EL (cell line): ENCODE results near the gene CD99L2.

Source experiments
- DNase-seq: peaks from one replicate; pipeline ENCODE4 v3.0.0-alpha.2; 2016

CD99L2 gene

DNA sequence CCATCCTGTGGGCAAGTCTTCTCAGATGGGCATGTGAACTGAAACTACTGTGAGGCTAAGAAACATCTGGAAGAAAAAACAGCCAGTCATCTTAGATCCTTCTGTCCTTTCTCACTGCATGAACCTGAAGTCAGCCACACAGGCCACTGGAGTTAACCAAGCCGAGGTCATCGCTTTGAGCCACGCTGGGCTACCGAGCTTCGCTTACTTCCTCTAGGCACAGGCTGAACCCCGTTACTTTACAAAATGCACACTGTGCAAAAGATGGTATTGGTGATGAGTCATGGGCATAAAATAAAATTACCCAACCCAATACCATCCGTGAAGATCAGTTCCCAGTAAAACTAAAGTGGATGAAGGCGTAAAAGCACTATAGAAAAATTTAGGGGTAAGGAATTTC, 119.1 kb downstream of the CD99L2 start:
- no peak for DNase-seq

DNA sequence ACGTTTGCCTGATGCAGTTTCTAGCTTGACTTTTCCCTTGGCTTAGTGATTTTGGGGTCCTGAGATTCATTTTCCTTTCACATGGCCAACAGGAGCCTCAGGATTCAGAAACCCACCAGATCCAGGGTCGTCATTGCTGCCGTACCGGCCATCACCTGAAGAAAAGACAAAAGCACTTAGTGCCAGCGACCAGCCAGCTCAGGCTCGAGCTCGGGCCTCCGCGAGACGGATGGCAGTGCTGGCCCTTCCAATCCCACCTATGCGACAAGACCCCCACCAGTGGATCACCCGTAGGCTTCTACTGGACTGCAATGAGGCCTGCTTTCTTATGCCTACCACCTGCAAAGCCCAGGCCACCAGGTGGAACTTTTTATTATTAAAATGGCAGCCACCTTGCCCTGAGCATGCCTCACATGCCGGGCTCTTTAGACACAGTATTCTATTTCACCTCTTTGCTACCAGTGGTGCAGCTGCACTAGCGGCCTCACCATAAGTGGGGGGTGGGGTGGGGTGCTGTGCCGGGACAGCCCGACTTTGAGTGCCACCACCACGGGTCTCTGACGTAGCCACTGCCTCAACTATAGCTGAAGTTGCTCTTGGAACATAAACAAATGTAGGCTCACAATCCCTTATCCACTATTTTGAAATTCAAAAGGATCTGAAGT, 121.0 kb downstream of the CD99L2 start:
- DNase-seq, result no peak

DNA sequence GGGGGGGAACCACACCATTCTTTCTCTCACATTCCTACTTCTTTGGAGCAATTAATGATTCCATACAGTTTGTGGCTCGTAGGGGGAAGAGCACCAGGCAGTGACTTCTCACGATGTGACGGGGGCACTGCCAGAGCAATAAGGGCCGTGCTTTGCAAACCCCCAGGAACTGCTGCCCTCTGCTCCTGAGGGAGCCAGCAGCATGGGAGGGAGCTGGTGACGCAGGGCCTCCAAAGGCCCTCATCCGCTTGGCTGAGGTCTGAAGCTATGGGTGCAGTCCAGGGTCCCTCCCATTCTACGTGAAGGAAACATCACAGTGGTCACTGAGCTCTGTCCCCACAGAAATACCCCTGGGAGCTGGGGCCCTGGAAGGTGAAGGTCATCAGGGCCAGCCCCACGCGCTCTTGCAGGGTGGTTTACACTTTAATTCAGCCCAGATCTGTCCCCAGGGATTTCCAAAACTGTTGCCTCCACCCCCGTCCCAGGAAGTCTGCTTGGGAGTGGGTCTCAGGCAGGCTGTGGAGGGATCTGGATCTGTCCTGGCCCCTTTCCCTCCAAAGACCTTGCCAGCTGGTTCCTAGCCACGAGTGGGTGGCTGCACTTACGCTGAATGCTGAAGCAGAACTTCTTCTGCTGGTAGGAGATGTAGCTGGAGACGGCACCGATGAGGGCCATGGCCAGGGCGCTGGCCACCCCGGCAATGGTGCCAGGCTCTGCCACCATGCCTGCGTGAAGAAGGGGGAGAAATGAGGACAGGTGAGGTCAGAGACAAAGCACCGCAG, 122.7 kb downstream of the CD99L2 start:
- no peak for DNase-seq

- no peak for DNase-seq
Measured at GRCh38 chrX:150774798-150775568, 123.5 kb downstream of the CD99L2 start.

- DNase-seq, result no peak
Measured at GRCh38 chrX:150773634-150774033, 124.8 kb downstream of the CD99L2 start.

DNA sequence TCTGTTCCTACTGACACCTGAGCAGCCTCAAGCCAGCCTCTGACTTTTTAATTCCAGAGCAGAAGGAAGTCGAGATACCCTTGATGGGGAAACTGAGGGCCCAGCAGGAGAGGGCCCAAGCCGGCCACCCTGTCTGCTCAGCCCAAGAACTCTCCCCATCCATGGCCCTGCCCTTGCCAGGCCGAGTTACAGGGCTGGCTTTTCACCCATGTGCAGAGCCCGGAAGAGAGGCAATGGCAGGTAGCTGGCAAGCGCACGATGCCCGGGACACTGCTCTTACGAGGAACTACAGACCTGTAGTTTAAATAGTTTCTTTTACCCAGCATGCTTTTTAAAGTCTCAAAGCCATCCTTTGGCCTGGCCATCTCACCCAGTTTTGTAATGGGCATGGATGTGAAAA, 125.4 kb downstream of the CD99L2 start:
- no peak for DNase-seq

GRCh38 chrX:150772150-150772970, 126.1 kb downstream of the CD99L2 start:
- DNase-seq, result peak; percentile 62

- DNase-seq, result no peak
Measured at GRCh38 chrX:150771116-150771515, 127.4 kb downstream of the CD99L2 start.

GRCh38 chrX:150770623-150771022, 127.8 kb downstream of the CD99L2 start:
- no peak for DNase-seq

GRCh38 chrX:150769408-150769807, 129.1 kb downstream of the CD99L2 start:
- DNase-seq, result no peak

GRCh38 chrX:150768580-150769190, 129.8 kb downstream of the CD99L2 start:
- DNase-seq, result no peak

DNA sequence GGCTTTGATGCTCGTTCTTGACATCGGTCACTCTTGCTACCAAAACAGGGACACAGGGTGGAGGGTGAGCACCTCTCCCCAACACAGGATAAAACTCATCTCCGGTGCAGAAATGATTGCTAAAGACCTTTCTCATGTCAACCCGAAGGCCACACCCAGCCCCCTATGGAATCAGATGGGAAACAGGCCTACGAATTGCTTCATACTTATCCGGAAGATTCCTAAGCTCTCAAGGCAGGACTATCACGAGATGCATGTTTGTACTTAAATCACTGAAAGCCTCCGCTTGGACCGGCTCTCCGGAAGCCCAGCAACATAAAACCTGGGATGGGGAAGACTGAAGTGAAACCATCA, 130.4 kb downstream of the CD99L2 start:
- no peak for DNase-seq

- DNase-seq, result peak; percentile 81
Measured at GRCh38 chrX:150767475-150768131, 130.9 kb downstream of the CD99L2 start.

- no peak for DNase-seq
Measured at GRCh38 chrX:150767045-150767395, 131.4 kb downstream of the CD99L2 start.

DNA sequence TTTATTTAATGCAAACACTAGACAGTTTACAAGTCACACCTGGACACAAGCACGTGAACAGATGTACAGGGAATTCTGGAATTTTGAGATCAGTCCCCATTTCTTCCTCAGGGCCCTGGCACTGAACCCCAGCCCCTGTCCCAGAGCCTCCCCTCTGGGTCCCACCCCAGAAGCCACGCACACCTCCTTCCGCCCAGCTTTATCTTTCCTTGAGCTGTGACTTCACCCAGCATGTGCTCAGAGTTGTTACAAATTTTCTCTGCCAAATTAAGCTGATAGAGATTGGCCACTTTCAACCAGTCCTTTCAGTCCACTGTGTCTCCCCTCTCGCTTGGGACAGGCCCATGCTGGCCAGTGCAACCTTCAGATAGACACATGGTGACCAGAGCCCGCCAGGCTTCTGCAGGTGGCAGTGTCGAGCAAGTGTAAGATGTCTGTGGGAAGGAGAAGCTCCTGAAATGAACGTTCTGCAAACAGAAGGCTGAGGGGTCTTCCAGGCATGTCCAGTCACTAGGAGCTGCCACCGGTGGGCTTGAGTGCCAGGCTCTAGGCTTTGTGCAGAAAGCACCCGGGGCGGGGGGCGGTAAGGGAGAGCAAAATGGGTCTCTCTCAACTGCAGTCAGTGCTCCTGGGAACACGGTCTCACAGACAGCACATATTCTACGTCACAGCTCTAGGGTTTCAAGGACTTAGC, 132.0 kb downstream of the CD99L2 start:
- DNase-seq, result no peak

DNA sequence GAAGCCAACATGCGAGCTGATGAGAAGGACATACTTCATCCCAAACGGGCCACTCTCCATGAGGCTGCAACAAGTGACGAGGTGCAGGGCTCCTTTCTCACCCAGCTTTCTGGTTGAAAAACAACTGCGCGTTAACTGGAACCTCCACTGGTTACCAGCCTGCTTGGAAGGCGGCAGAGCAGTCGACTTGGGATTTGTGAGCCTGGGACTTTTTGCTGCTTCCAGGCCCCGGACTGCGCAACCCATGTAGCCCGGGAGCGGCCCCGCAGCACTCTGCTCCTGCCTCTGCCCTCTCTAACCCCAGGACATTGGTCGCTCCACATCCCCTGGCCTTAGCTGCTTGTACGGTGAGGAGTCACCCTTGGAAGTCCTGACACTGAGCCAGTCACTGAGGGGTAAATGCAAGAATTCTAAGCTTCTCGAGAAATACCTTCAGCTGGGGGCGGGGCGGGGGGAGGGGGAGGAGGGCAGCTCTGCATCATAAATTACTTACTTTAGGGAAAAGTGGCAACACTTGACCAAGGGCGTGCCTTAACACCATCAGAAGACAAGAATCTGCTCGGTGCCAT, 132.6 kb downstream of the CD99L2 start:
- DNase-seq, result no peak

- no peak for DNase-seq
Measured at GRCh38 chrX:150765237-150765636, 133.2 kb downstream of the CD99L2 start.

- DNase-seq, result no peak
Measured at GRCh38 chrX:150763810-150764209, 134.7 kb downstream of the CD99L2 start.

DNA sequence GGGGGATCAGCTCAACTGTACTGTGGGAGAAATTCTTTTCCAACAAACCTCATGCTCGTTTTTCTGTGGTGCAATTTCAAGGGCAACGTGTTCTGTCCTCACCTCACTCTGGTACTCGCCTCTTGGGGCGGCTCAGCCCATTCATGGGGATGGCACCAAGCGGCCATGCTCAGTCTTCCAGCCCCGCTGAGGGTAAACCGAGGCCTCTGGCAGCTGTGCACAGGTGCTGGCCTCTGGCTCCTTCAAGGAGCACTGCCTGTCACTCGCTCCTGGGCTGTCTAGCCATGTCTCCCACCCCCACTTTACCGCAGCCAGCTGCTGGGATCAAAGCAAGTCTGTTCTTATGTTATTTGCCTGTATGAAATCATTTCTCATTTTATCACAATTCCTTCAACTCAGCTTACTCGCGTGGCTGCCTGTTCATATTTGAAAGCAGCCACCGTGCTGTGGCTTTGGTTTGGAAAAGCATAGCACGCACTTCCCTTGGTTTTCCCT, 135.1 kb downstream of the CD99L2 start:
- no peak for DNase-seq

DNA sequence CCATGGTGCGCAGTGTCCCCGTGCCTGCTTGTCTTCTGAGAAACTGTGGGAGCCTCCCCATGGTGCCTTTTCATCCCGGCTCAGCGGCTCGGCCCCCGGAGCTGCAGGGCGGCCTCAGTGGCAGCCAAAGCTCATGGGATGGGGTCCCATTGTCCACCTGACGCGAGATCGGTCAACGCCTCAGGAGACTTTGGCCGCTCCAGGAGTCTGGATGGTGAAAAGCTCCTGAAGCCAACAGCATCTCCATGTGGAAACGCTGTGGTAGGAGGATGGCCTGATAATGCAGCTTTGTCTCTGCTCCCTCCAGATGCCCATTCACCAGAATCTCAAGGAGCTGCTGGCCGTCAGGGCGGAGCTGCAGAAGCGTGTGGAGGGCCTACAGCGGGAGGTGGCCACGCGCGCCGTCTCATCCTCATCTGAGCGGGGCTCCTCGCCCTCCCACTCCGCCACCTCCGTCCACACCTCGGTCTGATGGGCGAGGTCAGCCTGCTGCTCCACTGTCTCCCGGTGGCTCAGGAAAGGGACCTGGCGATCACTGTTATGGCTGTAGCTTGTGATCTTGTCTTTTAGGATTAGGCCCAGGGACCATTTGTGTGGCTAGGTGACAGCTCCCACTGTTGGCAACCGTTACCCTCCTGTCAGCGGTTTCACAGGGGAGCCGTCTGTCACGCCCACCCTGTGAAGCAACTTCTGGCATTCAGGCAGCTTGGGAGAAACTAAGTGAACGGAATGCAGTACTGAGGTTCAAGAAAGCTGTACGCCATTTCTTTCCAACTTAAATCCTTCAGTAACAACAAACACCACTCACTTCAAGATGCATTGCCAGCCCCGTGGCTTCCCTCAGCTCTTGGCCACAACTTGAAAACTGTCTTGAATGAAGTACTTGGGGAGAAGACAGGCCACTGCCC, 136.0 kb downstream of the CD99L2 start:
- no peak for DNase-seq
